Measurements from ENCODE around the gene TXLNB. TPM values are rescaled to one million over a fixed set of nuclear protein-coding genes. Genes with fewer than 3 reads are reported as not detected.

TXLNB gene
- polyA plus RNA-seq, 2 of the 4 experiments (the other 2 are of a cell fraction): not detected

- ChIA-PET CTCF (no interaction called here), POLR2A (no interaction called here)
- H3K27ac ChIP-seq: no peak overlapping the region
- no peak for TF ChIP-seq FOSL2 (IDR thresholded peaks at IDR 0.05)
- no peak for TF ChIP-seq FOSL2 (CRISPR knock-in tag; IDR thresholded peaks at IDR 0.05)
- no peak overlapping the region for H3K4me2 ChIP-seq
- H3K9me3 ChIP-seq: no peaks in the 10 kb centered on the region
- ATAC-seq (no peak), FAIRE-seq (no peak), DNase-seq (ENCODE audit: low read depth in 1 of 2, low spot score in 1 of 2) (no peak)
- H3K4me1 ChIP-seq: no peaks in the 10 kb centered on the region
- no peak overlapping the region for H3K4me3 ChIP-seq
- WGBS (ENCODE audit: missing lambda C conversion rate): 80% methylated on average over 7 of the region's 7 CpGs
Observed at GRCh38 chr6:139313229-139313628, 21.4 kb upstream of the TXLNB start.

- TF ChIP-seq ZNF302 (CRISPR knock-in tag; IDR thresholded peaks at IDR 0.05) (no peak), GATA3 (IDR thresholded peaks at IDR 0.05; ENCODE audit: borderline replicate concordance) (no peak), CBX2 (IDR thresholded peaks at IDR 0.05; ENCODE audit: borderline replicate concordance, low read depth) (no peak), POLR2AphosphoS2 (conservative IDR thresholded peaks at IDR 0.05; ENCODE audit: low read length) (no peak), KDM5A (IDR thresholded peaks at IDR 0.05) (no peak), CBX8 (IDR thresholded peaks at IDR 0.05) (no peak), REST (IDR thresholded peaks at IDR 0.05) (no peak), USF2 (IDR thresholded peaks at IDR 0.05) (no peak), ATOH8 (CRISPR knock-in tag; IDR thresholded peaks at IDR 0.05; ENCODE audit: low read depth) (no peak), ZFP36 (IDR thresholded peaks at IDR 0.05; ENCODE audit: borderline replicate concordance, partially characterized antibody) (no peak), MAZ (IDR thresholded peaks at IDR 0.05; ENCODE audit: borderline replicate concordance, low read depth, low read length) (no peak), ELK1 (IDR thresholded peaks at IDR 0.05; ENCODE audit: low read depth, low read length) (no peak), SREBF2 (IDR thresholded peaks at IDR 0.05) (no peak), RARB (CRISPR knock-in tag; IDR thresholded peaks at IDR 0.05) (no peak), CHD2 (IDR thresholded peaks at IDR 0.05; ENCODE audit: low read length, partially characterized antibody) (no peak), BCL3 (IDR thresholded peaks at IDR 0.05) (no peak)
- CTCF ChIA-PET: no interaction called here
- H3K4me1 ChIP-seq: no peaks in the 10 kb centered on the region
- FAIRE-seq: no peak
- H3K9me3 ChIP-seq: no peaks in the 10 kb centered on the region
- no peak overlapping the region for H3K4me3 ChIP-seq
- no peak for ATAC-seq
- 55% methylated on average over 2 of the region's 2 CpGs for WGBS (ENCODE audit: missing lambda C conversion rate)
- POLR2A ChIA-PET: no interaction called here
- no peak for DNase-seq (ENCODE audit: low read depth in 1 of 2, low spot score in 1 of 2)
- H3K27ac ChIP-seq: no peak overlapping the region
- no peak overlapping the region for H3K4me2 ChIP-seq
Observed at GRCh38 chr6:139311831-139312230, 20.0 kb upstream of the TXLNB start.

Measured in A549 (cell line).